ENCODE measurements around the gene SPG7. TPM values are rescaled to one million over a fixed set of nuclear protein-coding genes. Genes with fewer than 3 reads are reported as not detected.

Gene SPG7
- total and polyA plus RNA-seq, 2 of the 4 experiments (the other 2 are of a cell fraction), result 94.6 to 96.8 TPM

DNA sequence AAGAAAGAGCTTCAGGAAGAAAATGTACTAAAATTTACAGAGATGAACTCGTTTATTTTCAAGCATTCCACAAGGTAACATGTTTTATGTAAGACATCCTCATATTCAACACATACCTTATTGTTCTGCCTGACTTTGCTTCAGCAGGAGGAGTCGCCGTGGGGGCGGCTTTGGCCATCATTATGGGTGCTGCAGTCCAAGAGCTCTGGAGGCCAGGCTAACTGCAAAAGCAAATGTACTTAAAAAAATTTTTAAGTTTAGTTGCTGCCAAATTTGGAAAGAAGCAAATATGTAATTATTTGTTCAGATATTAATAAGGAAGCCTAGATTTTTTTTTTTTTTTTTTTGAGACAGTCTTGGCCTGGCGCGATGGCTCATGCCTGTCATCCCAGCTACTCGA, 4.1 kb upstream of the SPG7 start:
- peaks cover 7 to 36% of the 10 kb centered on the region in 2 experiments; a peak in 3 of 4 replicates for H3K79me1 ChIP-seq (ENCODE audit: low read depth in 1 of 2, low read length in 2 of 2)
- in situ Hi-C loops (cut with MboI; ENCODE audit: low sequenced_read_pairs), result loop anchor here (10.0 kb wide), 1 partner anchor 169 kb away; no protein-coding TSS in a partner anchor

More for the DNA sequence above, 4.1 kb upstream of the SPG7 start:
- POLR2A ChIA-PET (ENCODE audit: unreplicated experiment), result interaction anchor here (0.6 kb wide), 1 partner anchor 73 kb away, joined by 8 read pairs; no protein-coding TSS in a partner anchor
- Histone ChIP-seq H3K18ac (ENCODE audit: low read depth, low read length) (no peak overlapping the region), H3K23ac (ENCODE audit: low read depth, low read length) (no peak overlapping the region), H2BK20ac (ENCODE audit: low read depth, low read length) (no peak overlapping the region), H3K36me3 (ENCODE audit: control insufficient read depth, insufficient read depth, low read length) (no peaks in the 10 kb centered on the region), H4K91ac (ENCODE audit: insufficient read depth, low read depth, low read length) (no peak overlapping the region), H4K20me1 (ENCODE audit: insufficient read depth, low read length) (peaks cover 8% of the 10 kb centered on the region), H2BK15ac (ENCODE audit: low read depth, low read length) (no peak overlapping the region), H2BK120ac (ENCODE audit: low read depth, low read length) (no peak overlapping the region), H3K4me1 (ENCODE audit: control insufficient read depth, insufficient read depth, low read length) (peaks cover 14% of the 10 kb centered on the region), H3K9ac (ENCODE audit: low read depth, low read length) (no peak overlapping the region), H2AK9ac (replicated peaks; ENCODE audit: low read depth, low read length, poor library complexity) (no peak overlapping the region), H2AK5ac (ENCODE audit: low read depth, low read length) (no peak overlapping the region), H3K9me1 (ENCODE audit: insufficient read depth, low read length) (peaks cover 14% of the 10 kb centered on the region), H3K4me3 (ENCODE audit: insufficient read depth, low read depth, low read length) (no peak overlapping the region), H2BK5ac (ENCODE audit: low read depth, low read length, poor library complexity, severe bottlenecking) (no peak overlapping the region), H4K8ac (ENCODE audit: low read depth in 2 of 2, low read length in 2 of 2) (no peak overlapping the region), H3K56ac (ENCODE audit: extremely low read depth, insufficient read depth, low read length) (no peak overlapping the region), H3K27ac (ENCODE audit: insufficient read depth, low read length) (no peak overlapping the region), H3K4me2 (ENCODE audit: low read depth, low read length) (no peak overlapping the region), H3K14ac (replicated peaks; ENCODE audit: low read depth, low read length) (no peak overlapping the region), H3K9me3 (ENCODE audit: control insufficient read depth, insufficient read depth, low read length) (no peaks in the 10 kb centered on the region), H4K5ac (ENCODE audit: low read depth, low read length) (no peak overlapping the region), H3K27me3 (ENCODE audit: control insufficient read depth, insufficient read depth, low read length) (no peaks in the 10 kb centered on the region), H3K4ac (ENCODE audit: low read depth, low read length) (no peak overlapping the region), H2AFZ (replicated peaks; ENCODE audit: low read length, poor library complexity) (no peak overlapping the region)
- 100% methylated on average over 2 of the region's 7 CpGs; no CpG with 5 or more reads in 1 of the 2 experiments for WGBS, 2 experiments (ENCODE audit: extremely low coverage in 2 of 2, insufficient read length in 1 of 2)
- intact Hi-C loops (cut with micrococcal nuclease), result no loop called here
- DNase-seq (no peak), ATAC-seq (ENCODE audit: low read depth) (no peak)
- BruUV-seq (replicated peaks), result no TSS peak
- CTCF ChIA-PET, result no interaction called here
- dilution Hi-C loops (cut with HindIII; ENCODE audit: low sequenced_read_pairs, unreplicated experiment), result no loop called here
- no peak for TF ChIP-seq POLR2A (IDR thresholded peaks at IDR 0.05; ENCODE audit: low read depth, low read length)
- no peak for TF ChIP-seq SMC3 (IDR thresholded peaks at IDR 0.05; ENCODE audit: low read depth, low read length)
- no peak for TF ChIP-seq CEBPB (IDR thresholded peaks at IDR 0.05; ENCODE audit: low read depth, low read length)
- no peak for TF ChIP-seq RCOR1 (IDR thresholded peaks at IDR 0.05; ENCODE audit: insufficient replicate concordance, low read length)
- TF ChIP-seq, protein P1, sequence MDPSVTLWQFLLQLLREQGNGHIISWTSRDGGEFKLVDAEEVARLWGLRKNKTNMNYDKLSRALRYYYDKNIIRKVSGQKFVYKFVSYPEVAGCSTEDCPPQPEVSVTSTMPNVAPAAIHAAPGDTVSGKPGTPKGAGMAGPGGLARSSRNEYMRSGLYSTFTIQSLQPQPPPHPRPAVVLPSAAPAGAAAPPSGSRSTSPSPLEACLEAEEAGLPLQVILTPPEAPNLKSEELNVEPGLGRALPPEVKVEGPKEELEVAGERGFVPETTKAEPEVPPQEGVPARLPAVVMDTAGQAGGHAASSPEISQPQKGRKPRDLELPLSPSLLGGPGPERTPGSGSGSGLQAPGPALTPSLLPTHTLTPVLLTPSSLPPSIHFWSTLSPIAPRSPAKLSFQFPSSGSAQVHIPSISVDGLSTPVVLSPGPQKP (IDR thresholded peaks at IDR 0.05; ENCODE audit: borderline replicate concordance, low read depth, low read length), result no peak
- no peak for TF ChIP-seq RAD21 (IDR thresholded peaks at IDR 0.05; ENCODE audit: low read length)
- TF ChIP-seq FOS (IDR thresholded peaks at IDR 0.05; ENCODE audit: low read depth, low read length), result no peak
- TF ChIP-seq MXI1 (IDR thresholded peaks at IDR 0.05; ENCODE audit: borderline replicate concordance, low read depth, low read length), result no peak
- TF ChIP-seq, protein P2, sequence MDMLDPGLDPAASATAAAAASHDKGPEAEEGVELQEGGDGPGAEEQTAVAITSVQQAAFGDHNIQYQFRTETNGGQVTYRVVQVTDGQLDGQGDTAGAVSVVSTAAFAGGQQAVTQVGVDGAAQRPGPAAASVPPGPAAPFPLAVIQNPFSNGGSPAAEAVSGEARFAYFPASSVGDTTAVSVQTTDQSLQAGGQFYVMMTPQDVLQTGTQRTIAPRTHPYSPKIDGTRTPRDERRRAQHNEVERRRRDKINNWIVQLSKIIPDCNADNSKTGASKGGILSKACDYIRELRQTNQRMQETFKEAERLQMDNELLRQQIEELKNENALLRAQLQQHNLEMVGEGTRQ (IDR thresholded peaks at IDR 0.05; ENCODE audit: low read depth, low read length), result no peak
- TF ChIP-seq RFX5 (IDR thresholded peaks at IDR 0.05; ENCODE audit: low read depth, low read length), result no peak
- TF ChIP-seq, protein P3, sequence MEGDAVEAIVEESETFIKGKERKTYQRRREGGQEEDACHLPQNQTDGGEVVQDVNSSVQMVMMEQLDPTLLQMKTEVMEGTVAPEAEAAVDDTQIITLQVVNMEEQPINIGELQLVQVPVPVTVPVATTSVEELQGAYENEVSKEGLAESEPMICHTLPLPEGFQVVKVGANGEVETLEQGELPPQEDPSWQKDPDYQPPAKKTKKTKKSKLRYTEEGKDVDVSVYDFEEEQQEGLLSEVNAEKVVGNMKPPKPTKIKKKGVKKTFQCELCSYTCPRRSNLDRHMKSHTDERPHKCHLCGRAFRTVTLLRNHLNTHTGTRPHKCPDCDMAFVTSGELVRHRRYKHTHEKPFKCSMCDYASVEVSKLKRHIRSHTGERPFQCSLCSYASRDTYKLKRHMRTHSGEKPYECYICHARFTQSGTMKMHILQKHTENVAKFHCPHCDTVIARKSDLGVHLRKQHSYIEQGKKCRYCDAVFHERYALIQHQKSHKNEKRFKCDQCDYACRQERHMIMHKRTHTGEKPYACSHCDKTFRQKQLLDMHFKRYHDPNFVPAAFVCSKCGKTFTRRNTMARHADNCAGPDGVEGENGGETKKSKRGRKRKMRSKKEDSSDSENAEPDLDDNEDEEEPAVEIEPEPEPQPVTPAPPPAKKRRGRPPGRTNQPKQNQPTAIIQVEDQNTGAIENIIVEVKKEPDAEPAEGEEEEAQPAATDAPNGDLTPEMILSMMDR (conservative IDR thresholded peaks at IDR 0.05; ENCODE audit: low read depth, low read length), result no peak
- no peak for TF ChIP-seq MAZ (IDR thresholded peaks at IDR 0.05; ENCODE audit: borderline replicate concordance, low read depth, low read length)
- no peak for TF ChIP-seq NFE2L2 (IDR thresholded peaks at IDR 0.05; ENCODE audit: low read depth, low read length)
- no peak for TF ChIP-seq MAFK (IDR thresholded peaks at IDR 0.05; ENCODE audit: low read depth, low read length)
- no peak for TF ChIP-seq BHLHE40 (IDR thresholded peaks at IDR 0.05; ENCODE audit: low read depth, low read length)
- no peak for TF ChIP-seq CHD1 (IDR thresholded peaks at IDR 0.05; ENCODE audit: low read depth, low read length)

Measured in IMR-90 (cell line).